OCI-LY7 (cell line): Measurements from ENCODE around the gene CYP46A1. TPM values are rescaled to one million over a fixed set of nuclear protein-coding genes. Genes with fewer than 3 reads are reported as not detected.

Experiments used
- BruUV-seq: library from RNA; stranded (reverse); fragments of 400-500 nt; replicated peaks from 2 replicates; lab custom pipeline; 2021; lab: Mats Ljungman, UMichigan
- CTCF ChIA-PET: fragments of 300-600 bp; sonication (Branson Sonifier 250); formaldehyde crosslinking; loops from one replicate; lab custom pipeline; 2022; ENCODE audit warnings: antibody characterized with exemption; ENCODE audit not compliant: unreplicated experiment; lab: Charles Lee
- POLR2A ChIA-PET: fragments of 300-600 bp; sonication (Branson Sonifier 250); formaldehyde crosslinking; loops from one replicate; lab custom pipeline; 2022; ENCODE audit warnings: antibody characterized with exemption; lab: Charles Lee
- DNase-seq: peaks from one replicate; pipeline ENCODE4 v3.0.0-alpha.2; 2015; ENCODE audit warnings: low spot score
- H2AFZ ChIP-seq: fragments of 200-600 bp; sonication (generic), shearing (Covaris generic); 2 replicates; pipeline ENCODE4 v1.6.1; 2014; ENCODE audit warnings: mild to moderate bottlenecking, antibody characterized with exemption, low read length, moderate library complexity
- H3K27ac ChIP-seq: fragments of 200-600 bp; sonication (generic); 2 replicates; pipeline ENCODE4 v1.5.1; 2014; ENCODE audit warnings: mixed run types, low read depth, mild to moderate bottlenecking, moderate library complexity, low read length, inconsistent platforms; ENCODE audit not compliant: poor library complexity, severe bottlenecking
- H3K36me3 ChIP-seq: fragments of 200-600 bp; sonication (generic); 2 replicates; pipeline ENCODE4 v1.6.1; 2014; ENCODE audit warnings: mild to moderate bottlenecking, antibody characterized with exemption, low read length, moderate library complexity, mixed read lengths; ENCODE audit not compliant: insufficient read depth
- H3K4me1 ChIP-seq: fragments of 200-600 bp; sonication (generic); 2 replicates; pipeline ENCODE4 v1.5.1; 2014; ENCODE audit warnings: mild to moderate bottlenecking, low read length; ENCODE audit not compliant: insufficient read depth, poor library complexity, severe bottlenecking
- H3K4me2 ChIP-seq: fragments of 200-600 bp; sonication (generic); 2 replicates; pipeline ENCODE4 v1.6.1; 2014; ENCODE audit warnings: mild to moderate bottlenecking, low read length
- H3K4me3 ChIP-seq: fragments of 200-600 bp; sonication (generic); 2 replicates; pipeline ENCODE4 v1.5.1; 2014; ENCODE audit warnings: mild to moderate bottlenecking, low read depth, low read length; ENCODE audit not compliant: poor library complexity, severe bottlenecking
- H3K79me2 ChIP-seq: fragments of 200-600 bp; sonication (generic); 2 replicates; pipeline ENCODE4 v1.6.1; 2016; ENCODE audit warnings: low read depth, mild to moderate bottlenecking, low read length, moderate library complexity, mixed read lengths; ENCODE audit not compliant: insufficient read depth
- H3K9me2 ChIP-seq: fragments of 200-600 bp; sonication (generic); 2 replicates; pipeline ENCODE4 v1.6.1; 2016; ENCODE audit warnings: mild to moderate bottlenecking, low read length, mixed read lengths; ENCODE audit not compliant: insufficient read depth
- H3K9me3 ChIP-seq: fragments of 200-600 bp; sonication (generic); 2 replicates; pipeline ENCODE4 v1.6.1; 2014; ENCODE audit warnings: mild to moderate bottlenecking, mixed run types, low read length, mixed read lengths
- H4K20me1 ChIP-seq: fragments of 200-600 bp; sonication (generic); 2 replicates; pipeline ENCODE4 v1.6.1; 2014; ENCODE audit warnings: mild to moderate bottlenecking, antibody characterized with exemption, low read length, moderate library complexity, mixed read lengths; ENCODE audit not compliant: insufficient read depth
- EZH2phosphoT487 ChIP-seq: fragments of 200-600 bp; sonication (generic); IDR thresholded peaks from 2 replicates; pipeline ENCODE4 v1.6.1; 2018; ENCODE audit warnings: low read depth, borderline replicate concordance, mild to moderate bottlenecking, mixed run types, antibody characterized with exemption, low read length, moderate library complexity, mixed read lengths
- intact Hi-C: fragments of 100-400 bp; cut with micrococcal nuclease; formaldehyde crosslinking; loops from one replicate; pipeline ENCODE4 v1.10.0; 2022; ENCODE audit not compliant: unreplicated experiment
- total RNA-seq, 2 experiments: library from RNA; depleted of rRNA in 1 of 2; stranded (reverse); fragments of >200 nt in 1 of 2; shearing (Covaris generic) in 1 of 2; gene quantifications; 2 replicates each; pipeline ENCODE4 v1.2.3, GENCODE V29; 2014 to 2022
- TF ChIP-seq, protein P1 (sequence below): fragments of 200-600 bp; sonication (generic); conservative IDR thresholded peaks from 2 replicates; pipeline ENCODE4 v1.5.1; 2014; ENCODE audit warnings: mild to moderate bottlenecking, antibody characterized with exemption, low read length, moderate library complexity, mixed read lengths

Gene CYP46A1
- total RNA-seq, 2 experiments from 2014 or later: 4.1 to 10.8 TPM

DNA sequence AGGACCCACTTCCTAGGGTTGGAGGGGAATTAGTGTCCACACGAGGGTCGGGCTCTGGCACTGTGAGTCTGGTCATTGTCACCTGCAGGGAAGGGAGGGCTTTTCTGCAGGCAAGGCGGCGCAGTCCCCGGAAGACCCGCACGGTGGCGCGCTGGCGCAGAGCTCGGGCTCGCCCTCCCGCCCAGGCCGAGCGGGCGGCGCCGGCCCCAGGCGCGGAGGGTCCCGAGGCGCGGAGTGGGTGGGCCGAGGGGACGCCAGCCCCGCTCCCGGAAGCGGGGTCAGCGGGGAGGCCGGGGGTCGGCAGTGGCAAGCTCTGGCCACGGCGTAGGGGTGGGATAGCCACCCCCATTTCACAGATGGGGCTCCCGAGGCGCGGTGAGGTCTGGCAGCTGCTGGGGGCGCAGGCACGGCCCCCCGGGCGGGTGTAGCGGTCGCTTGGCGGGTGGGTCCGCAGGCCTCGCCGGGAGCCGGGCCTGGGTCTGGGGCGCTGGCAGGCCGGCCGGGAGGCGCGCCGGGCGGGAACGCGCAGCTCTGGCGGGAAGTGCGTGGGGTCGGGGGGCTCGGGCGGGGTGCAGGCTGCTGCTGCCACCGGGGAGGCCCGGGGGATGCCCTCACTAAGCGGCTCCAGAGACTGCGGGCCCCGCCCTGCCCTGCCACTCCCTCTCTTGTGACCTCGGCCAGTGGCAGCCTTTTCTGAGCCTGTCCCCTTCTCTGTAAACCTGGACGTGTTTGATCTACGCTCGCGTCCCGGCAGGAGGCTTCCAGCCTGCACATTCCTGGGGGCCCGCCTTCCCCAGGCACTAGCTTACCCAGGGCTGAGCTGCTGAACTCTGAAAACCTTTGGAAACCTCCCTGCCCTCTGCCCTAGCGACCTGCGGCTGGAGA, 46.1 kb downstream of the CYP46A1 start:
- H3K79me2 ChIP-seq: no peaks in the 10 kb centered on the region
- no peaks in the 10 kb centered on the region for H3K9me2 ChIP-seq
- H3K36me3 ChIP-seq: no peaks in the 10 kb centered on the region
- H4K20me1 ChIP-seq: no peaks in the 10 kb centered on the region
- no peak overlapping the region for H3K27ac ChIP-seq
- BruUV-seq: no TSS peak
- no peak overlapping the region for H2AFZ ChIP-seq
- H3K4me2 ChIP-seq: peak overlapping the region; percentile 38; the same call in 1 of the 2 replicates
- no peaks in the 10 kb centered on the region for H3K4me1 ChIP-seq
- H3K4me3 ChIP-seq: no peak overlapping the region
- TF ChIP-seq, protein P1, sequence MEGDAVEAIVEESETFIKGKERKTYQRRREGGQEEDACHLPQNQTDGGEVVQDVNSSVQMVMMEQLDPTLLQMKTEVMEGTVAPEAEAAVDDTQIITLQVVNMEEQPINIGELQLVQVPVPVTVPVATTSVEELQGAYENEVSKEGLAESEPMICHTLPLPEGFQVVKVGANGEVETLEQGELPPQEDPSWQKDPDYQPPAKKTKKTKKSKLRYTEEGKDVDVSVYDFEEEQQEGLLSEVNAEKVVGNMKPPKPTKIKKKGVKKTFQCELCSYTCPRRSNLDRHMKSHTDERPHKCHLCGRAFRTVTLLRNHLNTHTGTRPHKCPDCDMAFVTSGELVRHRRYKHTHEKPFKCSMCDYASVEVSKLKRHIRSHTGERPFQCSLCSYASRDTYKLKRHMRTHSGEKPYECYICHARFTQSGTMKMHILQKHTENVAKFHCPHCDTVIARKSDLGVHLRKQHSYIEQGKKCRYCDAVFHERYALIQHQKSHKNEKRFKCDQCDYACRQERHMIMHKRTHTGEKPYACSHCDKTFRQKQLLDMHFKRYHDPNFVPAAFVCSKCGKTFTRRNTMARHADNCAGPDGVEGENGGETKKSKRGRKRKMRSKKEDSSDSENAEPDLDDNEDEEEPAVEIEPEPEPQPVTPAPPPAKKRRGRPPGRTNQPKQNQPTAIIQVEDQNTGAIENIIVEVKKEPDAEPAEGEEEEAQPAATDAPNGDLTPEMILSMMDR: peak; percentile 84
- TF ChIP-seq EZH2phosphoT487: no peak
- ChIA-PET POLR2A (no interaction called here), CTCF (interaction anchor here (0.5 to 1.0 kb wide), 2 partner anchors 46 to 151 kb away, joined by 3 to 8 read pairs; no protein-coding TSS in a partner anchor)
- intact Hi-C loops: loop anchor here (1.0 to 5.0 kb wide), 2 partner anchors 155 to 213 kb away; no protein-coding TSS in a partner anchor
- no peaks in the 10 kb centered on the region for H3K9me3 ChIP-seq
- peak; percentile 54 for DNase-seq

DNA sequence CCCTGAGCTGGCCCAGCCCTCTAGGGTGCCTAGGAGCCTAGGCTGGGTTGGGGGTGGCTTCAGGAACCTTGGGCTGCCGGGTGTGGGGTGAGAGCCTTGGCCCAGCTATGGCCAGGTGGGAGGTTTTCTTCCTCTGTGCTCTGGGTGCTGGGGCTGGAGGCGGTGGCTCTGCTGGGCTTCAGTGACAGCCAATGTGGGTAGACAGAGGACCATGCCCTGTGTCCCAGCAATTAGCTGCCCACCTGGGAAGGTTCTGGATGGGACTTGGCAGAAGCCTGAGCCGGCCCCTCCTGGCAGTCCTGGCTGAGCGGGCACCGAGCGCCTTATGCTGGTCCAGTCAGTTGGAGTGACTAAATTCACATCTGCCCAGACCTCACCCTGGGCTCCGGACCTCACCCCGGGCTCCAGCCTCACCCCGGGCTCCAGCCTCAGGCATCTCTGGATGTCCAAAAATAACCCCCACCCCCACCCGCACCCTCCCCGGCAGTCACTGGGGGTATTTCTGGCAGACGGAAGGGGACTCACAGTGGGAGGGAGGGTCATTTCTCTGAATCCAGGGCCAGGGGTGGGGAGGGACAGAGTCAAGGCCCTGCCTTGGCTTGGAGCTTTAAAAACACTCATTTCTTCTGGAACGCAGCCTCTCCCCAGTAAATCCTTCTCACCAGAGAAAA, 46.9 kb downstream of the CYP46A1 start:
- DNase-seq: no peak

More for the DNA sequence above, 46.9 kb downstream of the CYP46A1 start:
- Histone ChIP-seq H3K9me2 (no peaks in the 10 kb centered on the region), H3K4me3 (no peak overlapping the region), H3K27ac (no peak overlapping the region), H3K4me2 (no peak overlapping the region), H3K4me1 (no peaks in the 10 kb centered on the region), H4K20me1 (no peaks in the 10 kb centered on the region), H3K36me3 (no peaks in the 10 kb centered on the region), H2AFZ (no peak overlapping the region), H3K9me3 (no peaks in the 10 kb centered on the region), H3K79me2 (no peaks in the 10 kb centered on the region)
- ChIA-PET POLR2A (interaction anchor here (0.6 to 0.7 kb wide), 2 partner anchors 13 to 16 kb away, joined by 4 to 5 read pairs; no protein-coding TSS in a partner anchor), CTCF (interaction anchor here (0.6 kb wide), 1 partner anchor 1164 kb away, joined by 6 read pairs; no protein-coding TSS in a partner anchor)
- no peak for TF ChIP-seq EZH2phosphoT487
- intact Hi-C loops: loop anchor here (1.0 to 5.0 kb wide), 2 partner anchors 154 to 214 kb away; no protein-coding TSS in a partner anchor
- BruUV-seq: no TSS peak
